HFF-Myc (cell line): ENCODE measurements around the gene PDE7B.

Source experiments
- DNase-seq: peaks from one replicate; pipeline ENCODE4 v3.0.0-alpha.2; 2011; ENCODE audit warnings: low read depth; ENCODE audit errors: extremely low read depth
- H3K4me3 ChIP-seq: replicated peaks from 2 replicates; pipeline ENCODE4 v1.5.1; 2011; ENCODE audit warnings: low read depth, mild to moderate bottlenecking, control low read depth, low read length
- CTCF ChIP-seq: IDR thresholded peaks from 2 replicates; pipeline ENCODE4 v1.5.1; 2012; ENCODE audit warnings: mild to moderate bottlenecking, low read depth, low read length, control low read depth; ENCODE audit errors: missing control alignments

The PDE7B gene

DNA sequence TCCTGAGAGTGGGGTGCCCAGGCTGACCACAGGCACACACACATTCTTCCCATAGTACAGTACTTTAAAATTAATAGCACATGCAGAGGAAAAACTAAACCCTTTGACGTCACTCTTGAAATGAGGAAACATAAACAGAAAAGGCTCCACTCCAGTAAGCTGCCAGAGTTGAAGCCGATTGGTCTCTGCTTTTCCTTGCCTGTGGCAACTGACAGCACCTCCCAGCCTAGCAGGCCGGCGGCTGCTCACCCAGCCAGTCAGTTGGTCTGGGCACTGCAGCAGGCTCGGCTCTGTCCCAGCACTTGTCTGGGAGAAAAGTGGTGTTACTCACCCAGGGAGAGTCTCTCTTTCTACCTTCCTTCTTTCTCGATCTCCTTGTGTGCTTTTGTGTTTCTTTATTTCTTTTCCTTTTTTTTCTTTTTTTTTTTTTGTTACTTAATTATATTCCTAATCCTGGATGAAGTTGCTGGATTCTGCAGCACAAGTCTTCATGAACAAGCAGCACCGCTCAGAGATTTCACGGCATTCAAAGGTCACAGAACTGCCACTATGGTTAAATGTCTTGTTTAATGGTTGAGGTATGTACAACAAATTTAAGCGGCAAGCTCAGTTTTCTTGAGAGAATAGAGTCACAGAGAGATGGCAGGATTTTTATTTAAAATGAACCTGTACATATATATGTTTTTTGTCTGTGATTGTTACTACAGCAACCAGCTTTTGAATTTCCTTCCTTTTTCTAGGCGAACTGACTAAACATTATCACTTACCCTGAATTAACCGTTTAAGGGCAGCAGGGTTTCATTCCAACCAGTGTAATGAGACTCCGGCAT lies at the start of gene PDE7B:
PDE7B (plus strand) TSS at position 260 of the 830 bp plus-strand sequence.
- peak within 1 kb of the TSS; percentile 32 for H3K4me3 ChIP-seq
- TF ChIP-seq CTCF: no peak
- DNase-seq: peak; percentile 97

- no peak overlapping the region for H3K4me3 ChIP-seq
- DNase-seq: no peak
- no peak for TF ChIP-seq CTCF
These were observed 49.6 kb upstream of the PDE7B start for GRCh38 chr6:135801755-135802465.

DNA sequence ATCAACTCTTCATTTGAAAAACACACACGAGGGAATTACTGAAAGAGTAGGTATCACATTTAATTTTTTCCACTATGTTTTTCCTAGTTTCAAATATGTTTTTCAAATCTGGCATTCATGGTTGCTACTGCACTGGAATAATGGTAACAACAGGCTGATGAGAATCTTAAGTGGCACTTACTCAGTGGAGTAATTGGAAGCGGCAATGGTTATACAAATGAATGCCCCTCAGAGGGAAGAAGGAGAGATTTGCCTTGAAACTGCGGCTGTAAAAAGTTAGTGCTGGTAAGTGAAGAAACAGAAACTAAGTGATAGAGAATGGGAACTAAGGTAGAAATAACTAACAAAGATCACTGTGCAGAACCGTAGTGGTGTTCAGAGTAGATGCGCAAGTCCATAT lies 41.0 kb upstream of the PDE7B start:
- no peak for DNase-seq
- TF ChIP-seq CTCF: no peak
- no peak overlapping the region for H3K4me3 ChIP-seq

DNA sequence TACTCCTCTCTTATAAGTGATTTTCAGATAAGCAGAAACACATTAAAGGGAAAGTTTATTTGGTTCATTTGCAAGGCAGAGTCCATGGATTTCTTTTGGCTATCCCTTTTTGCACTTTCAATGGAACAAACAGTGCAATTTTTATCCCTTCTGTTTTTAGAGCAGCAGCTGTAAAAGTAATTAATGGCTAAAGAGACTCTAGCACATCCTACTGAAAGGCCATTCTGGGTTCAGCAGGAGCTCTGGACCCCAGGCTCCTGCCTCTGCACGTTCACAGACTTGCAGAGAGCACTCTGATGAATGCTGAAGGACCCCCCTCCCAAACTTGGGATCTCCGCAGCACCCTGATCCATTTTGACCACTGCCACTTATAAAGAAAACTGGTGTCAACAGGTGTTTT lies 40.3 kb upstream of the PDE7B start:
- TF ChIP-seq CTCF: no peak
- no peak for DNase-seq
- H3K4me3 ChIP-seq: no peak overlapping the region

GRCh38 chr6:135811644-135812526 lies 39.6 kb upstream of the PDE7B start:
- TF ChIP-seq CTCF: no peak
- DNase-seq: no peak
- no peak overlapping the region for H3K4me3 ChIP-seq

DNA sequence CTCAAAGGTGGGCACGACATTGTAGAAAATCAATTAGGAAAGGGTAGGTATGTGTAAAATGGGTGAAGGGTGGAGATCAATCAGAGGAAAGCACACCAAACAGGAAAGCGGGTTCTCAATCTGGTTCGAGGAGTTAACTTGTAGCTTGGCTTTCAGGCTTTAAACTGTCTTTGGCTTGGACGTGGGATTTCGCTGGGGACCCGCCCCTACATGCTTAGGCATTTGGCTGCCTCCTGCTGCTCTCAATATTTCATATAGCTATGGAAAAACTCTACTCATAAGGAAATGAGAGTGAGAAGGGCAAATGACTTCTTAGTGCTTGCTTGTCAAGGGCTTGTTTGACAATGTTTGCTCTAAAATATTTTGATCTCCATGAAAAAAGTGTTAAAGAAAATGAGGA lies 38.1 kb upstream of the PDE7B start:
- DNase-seq: no peak
- no peak overlapping the region for H3K4me3 ChIP-seq
- TF ChIP-seq CTCF: no peak
